ENCODE measurements around the gene NCOA3.
"Not testable (repeated sequence)": the region's sequence is repeated elsewhere in the genome, so short reads cannot be mapped to it uniquely, and the experiment has no call there.

GRCh38 chr20:47494606-47495005, 7.1 kb upstream of the NCOA3 start:
- TF ChIP-seq, protein P1, sequence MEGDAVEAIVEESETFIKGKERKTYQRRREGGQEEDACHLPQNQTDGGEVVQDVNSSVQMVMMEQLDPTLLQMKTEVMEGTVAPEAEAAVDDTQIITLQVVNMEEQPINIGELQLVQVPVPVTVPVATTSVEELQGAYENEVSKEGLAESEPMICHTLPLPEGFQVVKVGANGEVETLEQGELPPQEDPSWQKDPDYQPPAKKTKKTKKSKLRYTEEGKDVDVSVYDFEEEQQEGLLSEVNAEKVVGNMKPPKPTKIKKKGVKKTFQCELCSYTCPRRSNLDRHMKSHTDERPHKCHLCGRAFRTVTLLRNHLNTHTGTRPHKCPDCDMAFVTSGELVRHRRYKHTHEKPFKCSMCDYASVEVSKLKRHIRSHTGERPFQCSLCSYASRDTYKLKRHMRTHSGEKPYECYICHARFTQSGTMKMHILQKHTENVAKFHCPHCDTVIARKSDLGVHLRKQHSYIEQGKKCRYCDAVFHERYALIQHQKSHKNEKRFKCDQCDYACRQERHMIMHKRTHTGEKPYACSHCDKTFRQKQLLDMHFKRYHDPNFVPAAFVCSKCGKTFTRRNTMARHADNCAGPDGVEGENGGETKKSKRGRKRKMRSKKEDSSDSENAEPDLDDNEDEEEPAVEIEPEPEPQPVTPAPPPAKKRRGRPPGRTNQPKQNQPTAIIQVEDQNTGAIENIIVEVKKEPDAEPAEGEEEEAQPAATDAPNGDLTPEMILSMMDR (IDR thresholded peaks at IDR 0.05), result not testable (repeated sequence)
- TF ChIP-seq GABPA (IDR thresholded peaks at IDR 0.05; ENCODE audit: low read depth); REST (IDR thresholded peaks at IDR 0.05; ENCODE audit: low read depth, low read length); RXRA (IDR thresholded peaks at IDR 0.05; ENCODE audit: borderline replicate concordance, low read depth); ELF1 (IDR thresholded peaks at IDR 0.05); POLR2AphosphoS5 (IDR thresholded peaks at IDR 0.05; ENCODE audit: low read depth, low read length); EZH2phosphoT487 (IDR thresholded peaks at IDR 0.05; ENCODE audit: borderline replicate concordance, low read depth); SIN3A (IDR thresholded peaks at IDR 0.05; ENCODE audit: borderline replicate concordance, low read depth, low read length): not testable (repeated sequence)
- TF ChIP-seq, protein P2, sequence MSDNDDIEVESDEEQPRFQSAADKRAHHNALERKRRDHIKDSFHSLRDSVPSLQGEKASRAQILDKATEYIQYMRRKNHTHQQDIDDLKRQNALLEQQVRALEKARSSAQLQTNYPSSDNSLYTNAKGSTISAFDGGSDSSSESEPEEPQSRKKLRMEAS (IDR thresholded peaks at IDR 0.05; ENCODE audit: low read depth), result not testable (repeated sequence)
- TF ChIP-seq, protein P3, sequence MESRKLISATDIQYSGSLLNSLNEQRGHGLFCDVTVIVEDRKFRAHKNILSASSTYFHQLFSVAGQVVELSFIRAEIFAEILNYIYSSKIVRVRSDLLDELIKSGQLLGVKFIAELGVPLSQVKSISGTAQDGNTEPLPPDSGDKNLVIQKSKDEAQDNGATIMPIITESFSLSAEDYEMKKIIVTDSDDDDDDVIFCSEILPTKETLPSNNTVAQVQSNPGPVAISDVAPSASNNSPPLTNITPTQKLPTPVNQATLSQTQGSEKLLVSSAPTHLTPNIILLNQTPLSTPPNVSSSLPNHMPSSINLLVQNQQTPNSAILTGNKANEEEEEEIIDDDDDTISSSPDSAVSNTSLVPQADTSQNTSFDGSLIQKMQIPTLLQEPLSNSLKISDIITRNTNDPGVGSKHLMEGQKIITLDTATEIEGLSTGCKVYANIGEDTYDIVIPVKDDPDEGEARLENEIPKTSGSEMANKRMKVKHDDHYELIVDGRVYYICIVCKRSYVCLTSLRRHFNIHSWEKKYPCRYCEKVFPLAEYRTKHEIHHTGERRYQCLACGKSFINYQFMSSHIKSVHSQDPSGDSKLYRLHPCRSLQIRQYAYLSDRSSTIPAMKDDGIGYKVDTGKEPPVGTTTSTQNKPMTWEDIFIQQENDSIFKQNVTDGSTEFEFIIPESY (IDR thresholded peaks at IDR 0.05; ENCODE audit: borderline replicate concordance, low read depth), result not testable (repeated sequence)

Data from SK-N-SH (cell line).